HEK293 (cell line): Measurements from ENCODE around the gene GALR2.

Experiments
- CTCF ChIA-PET: fragments of 350-600 bp; formaldehyde crosslinking; extraction: SDS; loops from one replicate; lab custom pipeline; 2021; ENCODE audit warnings: antibody characterized with exemption; lab: Yijun Ruan, JAX
- POLR2A ChIA-PET: fragments of 300-600 bp; formaldehyde crosslinking; extraction: SDS; loops from one replicate; lab custom pipeline; 2020; ENCODE audit warnings: antibody characterized with exemption, inconsistent platforms; lab: Yijun Ruan, JAX
- H3K27ac ChIP-seq: fragments of 200-500 bp; sonication (Bioruptor generic); 2 replicates; pipeline ENCODE4 v1.5.1; 2014; ENCODE audit warnings: low read depth, low read length, control low read depth, inconsistent platforms; ENCODE audit errors: extremely low read depth
- H3K36me3 ChIP-seq, 2 experiments: fragments of 200-500 bp in 1 of 2; sonication (Bioruptor generic) in 1 of 2; 1 replicate in 1 of 2; 2 replicates in 1 of 2; pipeline ENCODE4 v1.5.1; 2014 to 2017; ENCODE audit warnings: inconsistent platforms in 2 of 2, low read length in 2 of 2; ENCODE audit not compliant: control insufficient read depth in 2 of 2, insufficient read depth in 1 of 2
- H3K4me1 ChIP-seq: fragments of 200-500 bp; sonication (Bioruptor generic); 2 replicates; pipeline ENCODE4 v1.5.1; 2014; ENCODE audit warnings: mild to moderate bottlenecking, low read length, inconsistent platforms; ENCODE audit not compliant: control insufficient read depth, insufficient read depth
- H3K4me3 ChIP-seq: 2 replicates; pipeline ENCODE4 v1.5.1; 2011; ENCODE audit warnings: low read depth, mild to moderate bottlenecking, control low read depth, low read length, moderate library complexity
- H3K9me3 ChIP-seq: fragments of 200-500 bp; sonication (Bioruptor generic); 2 replicates; pipeline ENCODE4 v1.5.1; 2014; ENCODE audit warnings: low read depth, low read length, inconsistent platforms; ENCODE audit not compliant: control insufficient read depth, insufficient read depth
- WT1 ChIP-seq: fragments of 450-650 bp; formaldehyde crosslinking; IDR thresholded peaks from 2 replicates; pipeline ENCODE4 v1.5.1; 2016; ENCODE audit warnings: missing biosample characterization, missing genetic modification characterization
- ZNF426 ChIP-seq: fragments of 450-650 bp; formaldehyde crosslinking; IDR thresholded peaks from 2 replicates; pipeline ENCODE4 v1.5.1; 2017; ENCODE audit warnings: missing biosample characterization, missing genetic modification characterization, mild to moderate bottlenecking, inconsistent platforms, moderate library complexity
- ZNF670 ChIP-seq: fragments of 450-650 bp; formaldehyde crosslinking; IDR thresholded peaks from 2 replicates; pipeline ENCODE4 v1.5.1; 2016; ENCODE audit warnings: missing biosample characterization, missing genetic modification characterization, low read depth
- TF ChIP-seq, protein P1 (sequence below): fragments of 450-650 bp; formaldehyde crosslinking; IDR thresholded peaks from 2 replicates; pipeline ENCODE4 v1.5.1; 2016; ENCODE audit warnings: missing biosample characterization, missing genetic modification characterization
- TF ChIP-seq, protein P2 (sequence below): fragments of 450-650 bp; formaldehyde crosslinking; IDR thresholded peaks from 2 replicates; pipeline ENCODE4 v1.5.1; 2017; ENCODE audit warnings: missing biosample characterization, missing genetic modification characterization
- TF ChIP-seq, protein P3 (sequence below): fragments of 450-650 bp; formaldehyde crosslinking; IDR thresholded peaks from 2 replicates; pipeline ENCODE4 v1.5.1; 2017; ENCODE audit warnings: missing biosample characterization, missing genetic modification characterization
- TF ChIP-seq, protein P4 (sequence below): fragments of 450-650 bp; IDR thresholded peaks from 2 replicates; pipeline ENCODE4 v1.5.1; 2018; ENCODE audit warnings: missing biosample characterization, missing genetic modification characterization

GALR2 gene

DNA sequence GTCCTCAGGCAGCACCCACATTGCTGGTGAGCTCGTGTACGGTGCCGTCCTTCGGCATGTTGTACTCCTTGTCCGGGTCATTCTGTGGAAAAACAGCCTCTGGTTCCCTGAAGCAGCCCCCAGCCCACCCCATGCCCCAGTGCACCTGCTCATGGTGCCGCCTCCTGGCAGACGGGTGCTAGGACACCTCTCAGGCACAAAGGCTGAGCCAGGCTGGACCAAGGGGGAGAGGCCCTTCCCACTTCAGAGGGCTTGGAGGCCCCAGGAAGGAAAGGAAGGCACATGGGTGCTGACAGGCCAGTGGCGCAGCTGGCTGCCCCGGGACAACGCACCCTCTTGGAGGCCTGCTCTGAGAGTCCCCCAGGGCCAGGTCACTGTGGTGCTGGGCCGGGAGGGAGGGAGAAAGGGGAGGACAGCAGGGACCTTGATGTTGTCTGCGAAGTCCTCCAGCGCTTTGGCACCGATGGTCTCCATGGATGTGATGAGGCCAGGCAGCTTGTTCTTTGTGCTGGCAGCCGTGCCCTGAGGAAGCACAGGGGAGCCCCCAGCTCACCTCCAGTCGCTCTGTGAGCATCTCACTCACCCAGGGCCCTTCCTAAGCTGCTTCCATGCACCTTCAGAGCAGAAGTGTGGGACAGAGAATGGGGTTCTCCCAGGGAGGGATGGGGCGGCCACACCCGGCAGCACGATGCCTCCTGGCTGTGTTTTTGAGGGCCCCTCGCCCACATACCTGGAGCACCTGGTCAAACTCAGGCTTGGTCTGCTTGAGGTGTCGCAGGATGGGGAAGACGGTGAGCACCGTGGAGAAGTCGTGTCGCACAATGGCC lies 13.7 kb downstream of the GALR2 start:
- no peak overlapping the region for H3K4me3 ChIP-seq
- POLR2A ChIA-PET: interaction anchor here (1.0 to 1.4 kb wide), 2 partner anchors 9 to 11 kb away, joined by 3 to 4 read pairs; no protein-coding TSS in a partner anchor
- peaks cover 4% of the 10 kb centered on the region for H3K4me1 ChIP-seq
- H3K36me3 ChIP-seq: peaks cover 4 to 98% of the 10 kb centered on the region in 2 experiments; a peak in 2 of 3 replicates
- no peak overlapping the region for H3K27ac ChIP-seq
- no peaks in the 10 kb centered on the region for H3K9me3 ChIP-seq
- TF ChIP-seq, protein P1, sequence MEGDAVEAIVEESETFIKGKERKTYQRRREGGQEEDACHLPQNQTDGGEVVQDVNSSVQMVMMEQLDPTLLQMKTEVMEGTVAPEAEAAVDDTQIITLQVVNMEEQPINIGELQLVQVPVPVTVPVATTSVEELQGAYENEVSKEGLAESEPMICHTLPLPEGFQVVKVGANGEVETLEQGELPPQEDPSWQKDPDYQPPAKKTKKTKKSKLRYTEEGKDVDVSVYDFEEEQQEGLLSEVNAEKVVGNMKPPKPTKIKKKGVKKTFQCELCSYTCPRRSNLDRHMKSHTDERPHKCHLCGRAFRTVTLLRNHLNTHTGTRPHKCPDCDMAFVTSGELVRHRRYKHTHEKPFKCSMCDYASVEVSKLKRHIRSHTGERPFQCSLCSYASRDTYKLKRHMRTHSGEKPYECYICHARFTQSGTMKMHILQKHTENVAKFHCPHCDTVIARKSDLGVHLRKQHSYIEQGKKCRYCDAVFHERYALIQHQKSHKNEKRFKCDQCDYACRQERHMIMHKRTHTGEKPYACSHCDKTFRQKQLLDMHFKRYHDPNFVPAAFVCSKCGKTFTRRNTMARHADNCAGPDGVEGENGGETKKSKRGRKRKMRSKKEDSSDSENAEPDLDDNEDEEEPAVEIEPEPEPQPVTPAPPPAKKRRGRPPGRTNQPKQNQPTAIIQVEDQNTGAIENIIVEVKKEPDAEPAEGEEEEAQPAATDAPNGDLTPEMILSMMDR (tag by site-specific recombination): 0 out of 2 replicates have a peak, but pooled peaks have one; percentile 14
- TF ChIP-seq, protein P2, sequence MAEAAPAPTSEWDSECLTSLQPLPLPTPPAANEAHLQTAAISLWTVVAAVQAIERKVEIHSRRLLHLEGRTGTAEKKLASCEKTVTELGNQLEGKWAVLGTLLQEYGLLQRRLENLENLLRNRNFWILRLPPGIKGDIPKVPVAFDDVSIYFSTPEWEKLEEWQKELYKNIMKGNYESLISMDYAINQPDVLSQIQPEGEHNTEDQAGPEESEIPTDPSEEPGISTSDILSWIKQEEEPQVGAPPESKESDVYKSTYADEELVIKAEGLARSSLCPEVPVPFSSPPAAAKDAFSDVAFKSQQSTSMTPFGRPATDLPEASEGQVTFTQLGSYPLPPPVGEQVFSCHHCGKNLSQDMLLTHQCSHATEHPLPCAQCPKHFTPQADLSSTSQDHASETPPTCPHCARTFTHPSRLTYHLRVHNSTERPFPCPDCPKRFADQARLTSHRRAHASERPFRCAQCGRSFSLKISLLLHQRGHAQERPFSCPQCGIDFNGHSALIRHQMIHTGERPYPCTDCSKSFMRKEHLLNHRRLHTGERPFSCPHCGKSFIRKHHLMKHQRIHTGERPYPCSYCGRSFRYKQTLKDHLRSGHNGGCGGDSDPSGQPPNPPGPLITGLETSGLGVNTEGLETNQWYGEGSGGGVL (tag by site-specific recombination): no peak
- no peak for TF ChIP-seq ZNF426 (tag by site-specific recombination)
- TF ChIP-seq, protein P3, sequence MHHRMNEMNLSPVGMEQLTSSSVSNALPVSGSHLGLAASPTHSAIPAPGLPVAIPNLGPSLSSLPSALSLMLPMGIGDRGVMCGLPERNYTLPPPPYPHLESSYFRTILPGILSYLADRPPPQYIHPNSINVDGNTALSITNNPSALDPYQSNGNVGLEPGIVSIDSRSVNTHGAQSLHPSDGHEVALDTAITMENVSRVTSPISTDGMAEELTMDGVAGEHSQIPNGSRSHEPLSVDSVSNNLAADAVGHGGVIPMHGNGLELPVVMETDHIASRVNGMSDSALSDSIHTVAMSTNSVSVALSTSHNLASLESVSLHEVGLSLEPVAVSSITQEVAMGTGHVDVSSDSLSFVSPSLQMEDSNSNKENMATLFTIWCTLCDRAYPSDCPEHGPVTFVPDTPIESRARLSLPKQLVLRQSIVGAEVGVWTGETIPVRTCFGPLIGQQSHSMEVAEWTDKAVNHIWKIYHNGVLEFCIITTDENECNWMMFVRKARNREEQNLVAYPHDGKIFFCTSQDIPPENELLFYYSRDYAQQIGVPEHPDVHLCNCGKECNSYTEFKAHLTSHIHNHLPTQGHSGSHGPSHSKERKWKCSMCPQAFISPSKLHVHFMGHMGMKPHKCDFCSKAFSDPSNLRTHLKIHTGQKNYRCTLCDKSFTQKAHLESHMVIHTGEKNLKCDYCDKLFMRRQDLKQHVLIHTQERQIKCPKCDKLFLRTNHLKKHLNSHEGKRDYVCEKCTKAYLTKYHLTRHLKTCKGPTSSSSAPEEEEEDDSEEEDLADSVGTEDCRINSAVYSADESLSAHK (tag by site-specific recombination): no peak
- CTCF ChIA-PET: interaction anchor here (0.6 to 2.1 kb wide), 3 partner anchors 74 to 192 kb away, joined by 3 to 7 read pairs (median 5); no protein-coding TSS in a partner anchor

DNA sequence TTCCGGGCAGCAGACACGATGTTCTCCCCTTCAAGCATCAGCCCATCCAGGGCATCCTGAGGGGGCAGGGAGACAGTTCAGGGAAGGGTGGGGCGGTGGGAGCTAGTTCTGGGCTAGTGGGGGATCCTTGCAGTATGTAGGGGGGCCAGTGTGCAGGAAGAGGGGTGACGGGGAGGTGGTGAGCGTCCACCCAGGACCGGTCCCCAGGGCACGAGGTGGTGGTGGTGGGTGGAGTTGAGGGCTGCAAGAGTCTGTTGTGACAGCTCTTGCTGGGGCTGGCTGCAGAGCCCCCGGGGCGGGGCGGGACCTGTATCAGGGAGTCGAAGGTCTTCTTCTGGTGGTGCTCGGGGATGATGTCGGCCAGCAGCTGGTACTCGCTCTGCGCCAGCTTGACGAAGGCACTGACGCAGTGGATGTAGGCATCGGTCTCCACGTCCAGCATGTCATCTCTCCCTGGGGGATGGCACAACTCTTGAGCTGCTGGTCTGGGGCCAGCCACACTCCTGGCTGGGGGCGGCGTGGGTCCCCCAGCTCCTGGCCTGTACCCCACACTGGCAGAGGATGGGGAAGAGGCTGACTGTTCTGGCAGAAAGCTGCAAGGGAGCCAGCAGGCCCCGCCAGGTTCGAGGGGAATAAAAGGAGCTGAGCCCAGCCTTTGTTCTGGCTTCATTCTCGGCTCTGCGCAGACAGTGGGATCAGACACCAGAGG lies 14.4 kb downstream of the GALR2 start:
- ChIA-PET CTCF (interaction anchor here (0.6 to 2.1 kb wide), 3 partner anchors 9 to 456 kb away, joined by 3 to 7 read pairs (median 3); partner anchors contain the start of gene SMIM5), POLR2A (interaction anchor here (1.0 to 1.4 kb wide), 2 partner anchors 9 to 11 kb away, joined by 3 to 4 read pairs; no protein-coding TSS in a partner anchor)
- Histone ChIP-seq H3K4me1 (no peaks in the 10 kb centered on the region), H3K27ac (no peak overlapping the region), H3K36me3 (peaks cover 4 to 98% of the 10 kb centered on the region in 2 experiments; a peak in 2 of 3 replicates), H3K9me3 (no peaks in the 10 kb centered on the region), H3K4me3 (no peak overlapping the region)
- TF ChIP-seq ZNF670 (no peak), WT1 (tag by site-specific recombination) (no peak)
- TF ChIP-seq, protein P4, sequence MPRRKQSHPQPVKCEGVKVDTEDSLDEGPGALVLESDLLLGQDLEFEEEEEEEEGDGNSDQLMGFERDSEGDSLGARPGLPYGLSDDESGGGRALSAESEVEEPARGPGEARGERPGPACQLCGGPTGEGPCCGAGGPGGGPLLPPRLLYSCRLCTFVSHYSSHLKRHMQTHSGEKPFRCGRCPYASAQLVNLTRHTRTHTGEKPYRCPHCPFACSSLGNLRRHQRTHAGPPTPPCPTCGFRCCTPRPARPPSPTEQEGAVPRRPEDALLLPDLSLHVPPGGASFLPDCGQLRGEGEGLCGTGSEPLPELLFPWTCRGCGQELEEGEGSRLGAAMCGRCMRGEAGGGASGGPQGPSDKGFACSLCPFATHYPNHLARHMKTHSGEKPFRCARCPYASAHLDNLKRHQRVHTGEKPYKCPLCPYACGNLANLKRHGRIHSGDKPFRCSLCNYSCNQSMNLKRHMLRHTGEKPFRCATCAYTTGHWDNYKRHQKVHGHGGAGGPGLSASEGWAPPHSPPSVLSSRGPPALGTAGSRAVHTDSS (tag by site-specific recombination): no peak
